Activated CD4-positive, alpha-beta memory T cell treated with anti-CD3 and anti-CD28 coated beads, Interleukin-2, amount 10 ng/mL, durations not matched to agents 7 days and 5 days (primary cell): Measurements from ENCODE around the gene MZT2A. TPM values are rescaled to one million over a fixed set of nuclear protein-coding genes. Genes with fewer than 3 reads are reported as not detected.
A peak's percentile ranks its signal among the peaks of the same experiment; 100 is the strongest.
"Not testable (repeated sequence)": the region's sequence is repeated elsewhere in the genome, so short reads cannot be mapped to it uniquely, and the experiment has no call there.

Source experiments
- CTCF ChIA-PET: fragments of 350-600 bp; sonication (Branson Sonifier 250); formaldehyde crosslinking; loops from one replicate; lab custom pipeline; 2021; ENCODE audit warnings: antibody characterized with exemption, inconsistent platforms; lab: Charles Lee
- POLR2A ChIA-PET: fragments of 350-600 bp; sonication (Branson Sonifier 250); formaldehyde crosslinking; loops from one replicate; lab custom pipeline; 2021; ENCODE audit warnings: antibody characterized with exemption; lab: Charles Lee
- DNase-seq: peaks from one replicate; pipeline ENCODE4 v3.0.0-alpha.2; 2020
- H3K27ac Mint-ChIP-seq: one replicate; pipeline ENCODE4 v1.8.0; 2021; ENCODE audit warnings: mild to moderate bottlenecking, mixed read lengths
- H3K27me3 Mint-ChIP-seq: one replicate; pipeline ENCODE4 v1.8.0; 2021; ENCODE audit warnings: mixed read lengths
- H3K36me3 Mint-ChIP-seq: one replicate; pipeline ENCODE4 v1.8.0; 2021; ENCODE audit warnings: low read depth, mixed read lengths
- H3K4me1 Mint-ChIP-seq: one replicate; pipeline ENCODE4 v1.8.0; 2021; ENCODE audit warnings: mixed read lengths
- H3K4me3 Mint-ChIP-seq: one replicate; pipeline ENCODE4 v1.8.0; 2021; ENCODE audit warnings: mild to moderate bottlenecking, mixed read lengths
- H3K9me3 Mint-ChIP-seq: one replicate; pipeline ENCODE4 v1.8.0; 2021; ENCODE audit warnings: mixed read lengths
- total RNA-seq, 2 experiments: library from RNA; stranded (reverse); gene quantifications; one replicate each; pipeline ENCODE4 v1.2.3, GENCODE V29; 2021

MZT2A gene
- total RNA-seq, 2 experiments from 2014 or later, result 249 to 267 TPM

- peaks cover 44% of the 10 kb centered on the region for H3K36me3 Mint-ChIP-seq
- H3K4me3 Mint-ChIP-seq, result peak overlapping the region; percentile 25
- H3K27ac Mint-ChIP-seq, CTCF ChIA-PET, DNase-seq, H3K27me3 Mint-ChIP-seq, H3K9me3 Mint-ChIP-seq: not testable (repeated sequence)
- peaks cover 61% of the 10 kb centered on the region for H3K4me1 Mint-ChIP-seq
- POLR2A ChIA-PET, result interaction anchor here (1.2 kb wide), 1 partner anchor 12 kb away, joined by 4 read pairs; no protein-coding TSS in a partner anchor
Observed at GRCh38 chr2:131495506-131495905, 3.3 kb upstream of the MZT2A start.

GRCh38 chr2:131493199-131493968 is 1.2 kb upstream of the MZT2A start:
- peak overlapping the region; percentile 96 for H3K27ac Mint-ChIP-seq
- CTCF ChIA-PET, result interaction anchor here (0.6 to 2.9 kb wide), 19 partner anchors 10 to 1312 kb away, joined by 3 to 36 read pairs (median 4); partner anchors contain the start of genes CCDC74A, FAM168B and SMPD4
- no peaks in the 10 kb centered on the region for H3K27me3 Mint-ChIP-seq
- H3K36me3 Mint-ChIP-seq, result peaks cover 40% of the 10 kb centered on the region
- no peak for DNase-seq
- peak overlapping the region; percentile 97 for H3K4me3 Mint-ChIP-seq
- POLR2A ChIA-PET, result interaction anchor here (0.8 to 2.4 kb wide), 11 partner anchors 10 to 763 kb away, joined by 3 to 25 read pairs (median 3); no protein-coding TSS in a partner anchor
- H3K9me3 Mint-ChIP-seq, result no peaks in the 10 kb centered on the region
- H3K4me1 Mint-ChIP-seq, result peaks cover 59% of the 10 kb centered on the region

DNA sequence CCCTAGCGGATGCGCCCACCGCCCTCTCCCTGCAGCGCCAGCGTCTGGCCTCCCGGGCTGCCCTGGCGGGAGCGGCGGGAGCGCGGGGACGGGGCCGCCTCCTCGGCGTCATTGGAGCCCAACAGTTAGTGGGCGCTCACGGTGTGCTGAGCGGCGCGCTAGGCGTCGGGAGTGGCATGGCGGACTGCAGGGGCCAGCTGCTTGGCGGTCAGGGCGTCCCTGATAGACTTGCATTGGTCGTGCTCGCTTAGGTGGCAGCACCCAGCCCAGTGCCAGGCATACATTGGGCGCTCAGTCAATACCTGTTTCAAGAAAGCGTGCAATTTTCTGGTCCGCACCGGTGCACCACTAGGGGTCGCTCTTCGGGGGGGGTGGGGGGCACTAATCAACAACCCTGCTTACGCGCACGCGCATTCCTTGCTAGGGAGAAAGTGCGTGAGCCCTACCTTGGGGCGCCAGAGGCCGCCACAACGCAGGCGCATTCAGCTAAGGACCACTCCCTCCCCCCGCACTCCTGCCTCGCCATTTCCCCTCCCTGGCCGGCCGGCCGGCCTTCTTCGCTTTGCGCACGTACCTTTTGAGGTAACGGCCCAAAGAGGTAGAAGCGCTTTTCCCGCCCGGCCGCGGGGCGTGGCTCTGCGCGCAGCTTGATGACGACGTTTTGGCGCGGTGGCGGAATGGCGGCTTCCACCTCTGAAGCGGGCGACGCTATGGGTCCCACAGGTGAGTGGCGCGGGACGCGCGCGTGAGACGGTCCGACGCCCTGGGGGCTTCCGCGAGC is 411 bp upstream of the MZT2A start:
- DNase-seq, result peak; percentile 95
- peaks cover 57% of the 10 kb centered on the region for H3K4me1 Mint-ChIP-seq
- ChIA-PET POLR2A (interaction anchor here (0.8 to 2.4 kb wide), 10 partner anchors 11 to 762 kb away, joined by 3 to 25 read pairs (median 3); no protein-coding TSS in a partner anchor), CTCF (interaction anchor here (0.6 to 2.9 kb wide), 20 partner anchors 9 to 1311 kb away, joined by 3 to 36 read pairs (median 4); partner anchors contain the start of genes CCDC74A, FAM168B and SMPD4)
- no peaks in the 10 kb centered on the region for H3K9me3 Mint-ChIP-seq
- no peaks in the 10 kb centered on the region for H3K27me3 Mint-ChIP-seq
- H3K27ac Mint-ChIP-seq, result peak overlapping the region; percentile 96
- H3K36me3 Mint-ChIP-seq, result peaks cover 39% of the 10 kb centered on the region
- H3K4me3 Mint-ChIP-seq, result peak overlapping the region; percentile 97

GRCh38 chr2:131491469-131491836 is 744 bp downstream of the MZT2A start:
- peaks cover 49% of the 10 kb centered on the region for H3K4me1 Mint-ChIP-seq
- not testable (repeated sequence) for H3K27me3 Mint-ChIP-seq, H3K9me3 Mint-ChIP-seq
- peaks cover 35% of the 10 kb centered on the region for H3K36me3 Mint-ChIP-seq
- H3K4me3 Mint-ChIP-seq, result peak overlapping the region; percentile 87
- peak overlapping the region; percentile 88 for H3K27ac Mint-ChIP-seq
- ChIA-PET CTCF (interaction anchor here (1.5 to 2.9 kb wide), 2 partner anchors 78 to 181 kb away, joined by 4 to 15 read pairs; no protein-coding TSS in a partner anchor), POLR2A (interaction anchor here (1.3 to 2.1 kb wide), 2 partner anchors 191 to 399 kb away, joined by 4 to 6 read pairs; no protein-coding TSS in a partner anchor)
- peak; percentile 24 for DNase-seq

DNA sequence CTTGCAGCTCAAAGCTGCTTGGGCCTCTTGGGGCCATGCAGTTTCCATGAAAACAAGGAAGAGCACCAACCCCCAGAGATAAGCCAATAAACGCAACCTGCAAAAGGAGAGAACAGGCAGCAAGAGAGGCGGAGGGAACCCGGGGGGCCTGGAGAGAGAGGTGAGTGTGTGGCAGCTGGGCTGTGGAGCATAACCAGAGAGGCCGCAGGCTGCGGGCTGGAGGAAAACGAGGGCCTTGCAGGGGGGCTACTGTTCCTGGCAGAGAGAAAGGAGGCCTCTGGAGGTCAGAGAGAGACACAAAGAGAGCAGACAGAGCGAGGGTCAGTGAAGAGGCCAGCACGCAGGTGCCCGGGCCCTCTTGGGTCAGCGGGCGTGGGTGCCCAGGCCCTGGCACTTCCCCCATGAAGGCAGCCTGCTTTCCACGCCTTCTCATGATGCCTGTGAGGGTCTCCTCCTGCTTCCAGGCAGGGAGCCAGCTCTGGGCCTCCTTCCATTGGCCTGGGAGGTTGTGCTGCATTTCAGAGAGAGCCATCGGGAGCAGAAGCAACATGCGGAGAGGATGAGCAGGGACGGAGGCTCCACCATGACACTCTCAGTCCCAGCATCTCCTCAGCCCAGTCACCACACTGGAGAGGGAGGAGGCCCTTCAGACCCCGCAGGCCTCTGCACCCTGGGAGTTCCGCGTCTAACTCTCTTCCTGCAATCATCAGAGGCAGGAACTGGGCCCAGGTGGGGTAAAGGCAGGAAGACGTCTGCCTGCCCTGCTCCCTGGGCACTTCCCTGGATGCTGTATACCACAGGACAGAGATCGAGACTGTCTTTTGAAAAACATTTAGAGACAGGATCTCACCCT is 1.4 kb downstream of the MZT2A start:
- POLR2A ChIA-PET, H3K9me3 Mint-ChIP-seq, H3K27me3 Mint-ChIP-seq: not testable (repeated sequence)
- Mint-ChIP-seq H3K27ac (peak overlapping the region; percentile 88), H3K36me3 (peaks cover 35% of the 10 kb centered on the region), H3K4me1 (peaks cover 45% of the 10 kb centered on the region), H3K4me3 (peak overlapping the region; percentile 87)
- DNase-seq, result peak; percentile 44
- CTCF ChIA-PET, result interaction anchor here (1.5 kb wide), 1 partner anchor 181 kb away, joined by 4 read pairs; no protein-coding TSS in a partner anchor

- Mint-ChIP-seq H3K4me1 (peaks cover 28% of the 10 kb centered on the region), H3K27ac (peak overlapping the region; percentile 21), H3K27me3 (no peaks in the 10 kb centered on the region), H3K36me3 (peaks cover 33% of the 10 kb centered on the region), H3K4me3 (no peak overlapping the region), H3K9me3 (no peaks in the 10 kb centered on the region)
- no peak for DNase-seq
- CTCF ChIA-PET, result no interaction called here
- POLR2A ChIA-PET, result no interaction called here
Observed at GRCh38 chr2:131488306-131489205, 3.6 kb downstream of the MZT2A start.

- DNase-seq, H3K27ac Mint-ChIP-seq, H3K4me3 Mint-ChIP-seq, H3K9me3 Mint-ChIP-seq, POLR2A ChIA-PET, H3K27me3 Mint-ChIP-seq: not testable (repeated sequence)
- CTCF ChIA-PET, result interaction anchor here (1.2 kb wide), 1 partner anchor 73 kb away, joined by 3 read pairs; no protein-coding TSS in a partner anchor
- H3K4me1 Mint-ChIP-seq, result peaks cover 28% of the 10 kb centered on the region
- peaks cover 38% of the 10 kb centered on the region for H3K36me3 Mint-ChIP-seq
Observed at GRCh38 chr2:131486201-131486902, 5.8 kb downstream of the MZT2A start.

DNA sequence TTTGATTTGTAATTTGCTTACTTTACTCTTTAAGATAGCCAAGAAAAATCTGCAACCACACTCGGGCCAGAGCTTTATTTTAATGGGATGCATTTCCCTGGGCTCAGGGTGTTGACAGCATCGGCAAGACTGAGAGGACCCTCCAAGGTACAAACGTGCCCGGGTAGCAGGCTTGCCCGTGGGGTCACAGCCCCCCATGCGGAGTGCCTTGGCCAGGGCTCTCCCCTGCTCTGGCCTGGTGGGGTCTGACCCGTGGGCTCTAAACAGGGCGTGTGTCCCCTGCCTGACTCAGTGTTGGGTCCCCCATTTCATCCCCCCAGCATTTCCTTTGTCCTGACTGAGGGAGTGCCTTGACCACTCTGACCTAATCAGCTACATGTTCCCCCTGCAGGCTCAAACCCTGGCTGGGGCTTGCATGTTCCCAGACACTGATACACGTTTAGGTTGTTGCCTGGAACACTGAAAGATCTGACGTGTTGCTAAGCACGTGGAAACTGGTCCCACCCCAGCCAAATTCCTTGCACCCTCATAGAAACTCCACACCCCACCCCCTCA is 7.2 kb downstream of the MZT2A start:
- Mint-ChIP-seq H3K36me3 (peaks cover 27% of the 10 kb centered on the region), H3K4me1 (peaks cover 17% of the 10 kb centered on the region)
- CTCF ChIA-PET, result interaction anchor here (1.2 kb wide), 1 partner anchor 71 kb away, joined by 3 read pairs; no protein-coding TSS in a partner anchor
- POLR2A ChIA-PET, DNase-seq, H3K9me3 Mint-ChIP-seq, H3K27me3 Mint-ChIP-seq, H3K4me3 Mint-ChIP-seq, H3K27ac Mint-ChIP-seq: not testable (repeated sequence)

DNA sequence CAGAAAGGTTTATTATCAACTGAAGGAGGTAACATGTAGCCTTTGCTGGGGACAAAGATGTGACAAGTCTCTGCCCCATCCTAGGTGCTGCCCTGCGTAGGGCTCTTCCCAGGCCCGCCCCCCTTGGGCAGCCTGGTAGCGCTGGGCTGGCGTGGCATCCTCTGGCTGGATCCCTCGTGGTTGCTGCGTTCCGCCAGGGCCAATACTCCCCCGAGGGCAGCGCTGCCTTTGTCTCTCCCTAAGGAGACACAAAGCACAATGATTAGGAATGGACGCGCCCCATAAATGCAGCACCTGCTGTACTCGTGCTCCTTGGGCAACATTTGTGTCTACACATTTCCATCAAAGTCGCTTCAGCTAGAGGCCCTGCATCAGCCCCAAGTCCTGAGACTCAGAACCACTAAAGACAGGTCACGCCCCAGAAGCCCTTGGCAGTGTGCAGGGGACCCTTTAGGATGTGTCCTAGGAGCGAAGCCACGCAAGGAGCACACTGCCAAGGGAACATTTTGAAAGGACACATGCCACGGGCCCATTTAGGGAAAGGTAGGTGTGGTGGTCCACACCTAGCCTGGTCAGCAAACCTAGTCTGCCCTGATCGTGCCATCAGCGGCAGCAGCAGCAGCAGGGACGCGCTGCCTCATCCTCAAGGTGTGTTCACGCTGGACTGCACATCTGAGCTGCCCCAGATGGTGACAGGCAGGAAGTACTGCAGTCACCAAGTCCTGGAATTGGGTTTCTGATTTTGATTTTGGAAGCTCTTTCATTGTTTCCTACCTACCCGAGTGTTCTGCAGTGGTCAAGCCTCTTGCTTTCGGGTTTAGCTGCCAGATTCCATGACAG is 8.0 kb downstream of the MZT2A start:
- H3K4me3 Mint-ChIP-seq, H3K9me3 Mint-ChIP-seq, H3K27me3 Mint-ChIP-seq, H3K27ac Mint-ChIP-seq, DNase-seq, POLR2A ChIA-PET: not testable (repeated sequence)
- Mint-ChIP-seq H3K4me1 (peaks cover 12% of the 10 kb centered on the region), H3K36me3 (peaks cover 24% of the 10 kb centered on the region)
- CTCF ChIA-PET, result interaction anchor here (1.0 kb wide), 1 partner anchor 9 kb away, joined by 4 read pairs; no protein-coding TSS in a partner anchor

GRCh38 chr2:131482506-131483155 is 9.6 kb downstream of the MZT2A start:
- H3K9me3 Mint-ChIP-seq, DNase-seq, H3K27me3 Mint-ChIP-seq, H3K27ac Mint-ChIP-seq, H3K4me3 Mint-ChIP-seq, H3K4me1 Mint-ChIP-seq, CTCF ChIA-PET: not testable (repeated sequence)
- H3K36me3 Mint-ChIP-seq, result peaks cover 23% of the 10 kb centered on the region
- POLR2A ChIA-PET, result interaction anchor here (0.9 kb wide), 1 partner anchor 12 kb away, joined by 4 read pairs; no protein-coding TSS in a partner anchor
